ENCODE data around the gene PCYT1A.

Gene PCYT1A

GRCh38 chr3:196235452-196236122, 51.9 kb downstream of the PCYT1A start:
- no peak for DNase-seq

GRCh38 chr3:196232882-196233251, 54.7 kb downstream of the PCYT1A start:
- peak; percentile 39 for DNase-seq

GRCh38 chr3:196232154-196232881, 55.2 kb downstream of the PCYT1A start:
- DNase-seq: peak; percentile 18

GRCh38 chr3:196227629-196228493, 59.7 kb downstream of the PCYT1A start:
- DNase-seq: no peak

GRCh38 chr3:196227121-196227561, 60.4 kb downstream of the PCYT1A start:
- no peak for DNase-seq

GRCh38 chr3:196225763-196226364, 61.7 kb downstream of the PCYT1A start:
- DNase-seq: no peak

- DNase-seq: no peak
Measured at GRCh38 chr3:196225086-196225485, 62.4 kb downstream of the PCYT1A start.

GRCh38 chr3:196222876-196223595, 64.5 kb downstream of the PCYT1A start:
- no peak for DNase-seq

- no peak for DNase-seq
Measured at GRCh38 chr3:196220991-196221390, 66.5 kb downstream of the PCYT1A start.

- DNase-seq: no peak
Measured at GRCh38 chr3:196220587-196220986, 66.9 kb downstream of the PCYT1A start.

GRCh38 chr3:196219970-196220311, 67.6 kb downstream of the PCYT1A start:
- DNase-seq: no peak

- DNase-seq: peak; percentile 73
Measured at GRCh38 chr3:196219194-196219969, 68.1 kb downstream of the PCYT1A start.

GRCh38 chr3:196218155-196218712, 69.3 kb downstream of the PCYT1A start:
- DNase-seq: no peak

GRCh38 chr3:196217307-196218154, 70.0 kb downstream of the PCYT1A start:
- DNase-seq: no peak

GRCh38 chr3:196216681-196217211, 70.8 kb downstream of the PCYT1A start:
- no peak for DNase-seq

- DNase-seq: no peak
Measured at GRCh38 chr3:196216089-196216564, 71.4 kb downstream of the PCYT1A start, which contains the start of gene SLC51A. Gene SLC51A (plus strand): TSS chr3:196216534. CDS start chr3:196216713, 179 bp downstream.

- no peak for DNase-seq
Measured at GRCh38 chr3:196215493-196216020, 72.0 kb downstream of the PCYT1A start.

- no peak for DNase-seq
Measured at GRCh38 chr3:196214783-196215441, 72.6 kb downstream of the PCYT1A start.
